Activated naive CD4-positive, alpha-beta T cell treated with anti-CD3 and anti-CD28 coated beads, Interleukin-2, amount 10 ng/mL, durations not matched to agents 7 days and 5 days (primary cell): Measurements from ENCODE around the gene VIPR2.
"Not testable (repeated sequence)": the region's sequence is repeated elsewhere in the genome, so short reads cannot be mapped to it uniquely, and the experiment has no call there.

Experiments used
- CTCF ChIA-PET: fragments of 350-600 bp; sonication (Branson Sonifier 250); formaldehyde crosslinking; loops from one replicate; lab custom pipeline; 2021; ENCODE audit warnings: antibody characterized with exemption; lab: Charles Lee
- DNase-seq: peaks from one replicate; pipeline ENCODE4 v3.0.0-alpha.2; 2020
- H3K27ac Mint-ChIP-seq: one replicate; pipeline ENCODE4 v1.8.0; 2021; ENCODE audit warnings: mild to moderate bottlenecking, moderate library complexity, mixed read lengths
- H3K27me3 Mint-ChIP-seq: one replicate; pipeline ENCODE4 v1.8.0; 2021; ENCODE audit warnings: mild to moderate bottlenecking, mixed read lengths
- H3K36me3 Mint-ChIP-seq: one replicate; pipeline ENCODE4 v1.8.0; 2021; ENCODE audit warnings: mixed read lengths
- H3K4me1 Mint-ChIP-seq: one replicate; pipeline ENCODE4 v1.8.0; 2021; ENCODE audit warnings: mixed read lengths
- H3K4me3 Mint-ChIP-seq: one replicate; pipeline ENCODE4 v1.8.0; 2021; ENCODE audit warnings: mild to moderate bottlenecking, moderate library complexity, mixed read lengths
- H3K9me3 Mint-ChIP-seq: one replicate; pipeline ENCODE4 v1.8.0; 2021; ENCODE audit warnings: mixed read lengths

Gene VIPR2

DNA sequence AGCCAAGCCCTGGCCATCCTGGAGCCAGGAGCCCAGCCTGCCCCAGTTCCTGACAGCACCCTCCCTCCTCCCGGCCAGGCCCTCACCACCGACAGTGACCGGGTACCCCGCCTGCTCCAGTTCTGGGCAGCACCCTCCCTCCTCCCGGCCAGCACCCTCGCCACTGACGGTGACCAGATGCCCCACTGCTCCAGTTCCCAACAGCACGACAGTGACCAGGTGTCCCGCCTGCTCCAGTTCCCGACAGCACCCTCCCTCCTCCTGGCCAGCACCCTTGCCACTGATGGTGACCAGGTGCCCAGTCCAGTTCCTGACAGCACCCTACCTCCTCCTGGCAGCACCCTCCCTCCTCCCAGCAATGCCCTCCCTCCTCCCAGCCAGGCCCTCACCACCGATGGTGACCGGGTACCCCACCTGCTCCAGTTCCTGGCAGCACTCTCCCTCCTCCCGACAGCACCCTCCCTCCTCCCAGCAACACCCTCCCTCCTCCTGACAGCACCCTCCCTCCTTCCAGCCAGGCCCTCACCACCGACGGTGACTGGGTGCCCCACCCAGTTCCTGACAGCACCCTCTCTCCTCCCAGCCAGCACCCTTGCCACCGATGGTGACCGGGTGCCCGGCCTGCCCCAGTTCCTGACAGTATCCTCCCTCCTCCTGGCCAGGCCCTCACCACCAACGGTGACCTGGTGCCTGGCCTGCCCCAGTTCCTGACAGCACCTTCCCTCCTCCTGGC is 40.3 kb downstream of the VIPR2 start:
- Mint-ChIP-seq H3K9me3 (peaks cover 17% of the 10 kb centered on the region), H3K4me1 (peaks cover 7% of the 10 kb centered on the region), H3K27ac (no peak overlapping the region), H3K36me3 (peaks cover 1% of the 10 kb centered on the region), H3K4me3 (no peak overlapping the region), H3K27me3 (peaks cover 14% of the 10 kb centered on the region)
- DNase-seq: peak; percentile 12
- CTCF ChIA-PET: no interaction called here

DNA sequence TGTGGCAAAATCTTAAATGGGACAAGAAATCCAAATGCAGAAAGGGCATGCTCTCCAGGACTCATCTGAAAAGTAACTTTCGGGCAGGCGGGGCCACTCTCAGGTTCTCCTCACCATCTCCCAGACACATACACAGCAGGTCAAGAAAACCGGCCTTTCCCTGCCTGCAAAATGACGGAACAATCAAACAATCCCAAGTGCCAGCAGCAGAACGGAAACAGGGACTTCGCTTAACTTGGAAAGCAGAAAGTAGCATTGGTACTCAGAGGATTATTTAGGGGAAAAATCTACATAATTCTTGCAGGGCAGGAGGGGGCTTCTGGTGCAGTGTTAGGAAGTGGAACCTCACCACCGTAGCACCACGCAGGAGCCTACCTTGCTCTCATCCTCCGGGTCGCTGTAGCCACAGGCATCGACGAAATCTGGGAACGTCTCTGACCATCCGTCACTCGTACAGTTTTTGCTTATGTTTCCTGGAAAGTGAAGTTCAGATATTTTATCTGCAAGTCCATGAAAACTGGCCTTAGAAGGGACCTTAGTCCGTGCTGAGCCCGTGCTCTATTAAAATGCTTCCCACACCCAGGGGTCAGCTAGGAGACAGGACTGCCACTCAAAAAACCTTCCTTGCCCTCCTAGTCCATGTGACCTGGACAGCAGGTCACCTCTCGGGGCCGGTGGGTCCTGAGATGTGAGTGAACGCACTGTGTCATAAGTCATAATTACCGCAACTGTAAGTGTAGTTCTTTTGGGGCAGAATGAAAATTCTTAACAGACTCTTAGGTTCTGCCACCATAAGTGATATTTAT is 41.1 kb downstream of the VIPR2 start:
- no peak for DNase-seq
- CTCF ChIA-PET: no interaction called here
- H3K9me3 Mint-ChIP-seq: peaks cover 17% of the 10 kb centered on the region
- peaks cover 1% of the 10 kb centered on the region for H3K36me3 Mint-ChIP-seq
- peaks cover 7% of the 10 kb centered on the region for H3K27me3 Mint-ChIP-seq
- no peak overlapping the region for H3K27ac Mint-ChIP-seq
- peaks cover 7% of the 10 kb centered on the region for H3K4me1 Mint-ChIP-seq
- H3K4me3 Mint-ChIP-seq: no peak overlapping the region

DNA sequence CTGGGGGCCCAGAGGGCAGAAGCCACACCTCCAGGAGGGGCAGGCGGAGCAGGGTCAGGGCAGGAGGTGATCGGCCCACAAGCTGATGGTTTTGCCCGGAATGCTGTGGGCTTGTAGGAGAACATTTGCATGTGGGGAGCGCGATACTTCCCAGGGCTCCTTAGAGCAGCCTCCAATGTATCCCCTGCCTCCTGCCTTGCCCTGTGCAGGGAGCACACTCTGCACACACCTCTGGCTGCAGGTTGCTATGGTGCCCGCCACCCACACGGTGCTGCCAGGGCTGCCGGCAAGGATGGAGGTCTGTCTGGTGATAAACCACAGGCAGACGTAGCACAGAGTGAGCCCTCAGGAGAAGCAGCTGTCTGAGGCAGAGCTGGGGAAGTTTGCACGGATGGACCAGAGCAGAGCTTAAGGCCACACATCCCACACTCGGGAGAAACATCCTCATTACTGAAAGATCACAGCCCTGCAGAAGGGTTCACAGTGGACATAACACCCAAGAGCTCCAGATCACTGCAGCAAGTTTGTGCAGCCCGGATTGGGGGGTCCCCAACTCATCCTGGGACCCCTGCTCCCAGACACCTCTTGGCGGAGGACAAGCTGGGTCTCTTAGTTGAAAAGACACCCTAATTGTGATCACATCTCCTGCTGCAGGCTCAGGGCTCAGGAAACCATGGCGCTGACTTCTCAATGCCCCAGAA is 41.8 kb downstream of the VIPR2 start:
- Mint-ChIP-seq H3K27ac (no peak overlapping the region), H3K36me3 (peaks cover 1% of the 10 kb centered on the region), H3K9me3 (peaks cover 17% of the 10 kb centered on the region), H3K27me3 (peaks cover 7% of the 10 kb centered on the region), H3K4me1 (peaks cover 7% of the 10 kb centered on the region), H3K4me3 (no peak overlapping the region)
- peak; percentile 16 for DNase-seq
- CTCF ChIA-PET: no interaction called here

DNA sequence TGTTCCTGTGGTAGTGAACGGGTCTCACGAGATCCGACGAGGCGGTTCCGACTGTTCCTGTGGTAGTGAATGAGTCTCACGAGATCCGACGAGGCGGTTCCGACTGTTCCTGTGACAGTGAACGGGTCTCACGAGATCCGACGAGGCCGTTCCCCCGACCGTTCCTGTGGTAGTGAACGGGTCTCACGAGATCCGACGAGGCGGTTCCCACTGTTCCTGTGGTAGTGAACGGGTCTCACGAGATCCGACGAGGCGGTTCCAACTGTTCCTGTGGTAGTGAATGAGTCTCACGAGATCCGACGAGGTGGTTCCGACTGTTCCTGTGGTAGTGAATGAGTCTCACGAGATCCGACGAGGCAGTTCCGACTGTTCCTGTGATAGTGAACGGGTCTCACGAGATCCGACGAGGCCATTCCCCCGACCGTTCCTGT is 43.0 kb downstream of the VIPR2 start:
- H3K4me3 Mint-ChIP-seq, H3K36me3 Mint-ChIP-seq, H3K27me3 Mint-ChIP-seq, CTCF ChIA-PET, DNase-seq, H3K4me1 Mint-ChIP-seq, H3K27ac Mint-ChIP-seq: not testable (repeated sequence)
- peaks cover 17% of the 10 kb centered on the region for H3K9me3 Mint-ChIP-seq

DNA sequence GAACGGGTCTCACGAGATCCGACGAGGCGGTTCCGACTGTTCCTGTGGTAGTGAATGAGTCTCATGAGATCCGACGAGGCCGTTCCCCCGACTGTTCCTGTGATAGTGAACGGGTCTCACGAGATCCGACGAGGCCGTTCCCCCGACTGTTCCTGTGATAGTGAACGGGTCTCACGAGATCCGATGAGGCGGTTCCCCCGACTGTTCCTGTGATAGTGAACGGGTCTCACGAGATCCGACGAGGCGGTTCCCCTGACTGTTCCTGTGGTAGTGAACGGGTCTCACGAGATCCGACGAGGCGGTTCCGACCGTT is 43.6 kb downstream of the VIPR2 start:
- H3K9me3 Mint-ChIP-seq: peaks cover 17% of the 10 kb centered on the region
- H3K4me3 Mint-ChIP-seq, H3K27ac Mint-ChIP-seq, DNase-seq, H3K36me3 Mint-ChIP-seq, H3K27me3 Mint-ChIP-seq, H3K4me1 Mint-ChIP-seq, CTCF ChIA-PET: not testable (repeated sequence)

DNA sequence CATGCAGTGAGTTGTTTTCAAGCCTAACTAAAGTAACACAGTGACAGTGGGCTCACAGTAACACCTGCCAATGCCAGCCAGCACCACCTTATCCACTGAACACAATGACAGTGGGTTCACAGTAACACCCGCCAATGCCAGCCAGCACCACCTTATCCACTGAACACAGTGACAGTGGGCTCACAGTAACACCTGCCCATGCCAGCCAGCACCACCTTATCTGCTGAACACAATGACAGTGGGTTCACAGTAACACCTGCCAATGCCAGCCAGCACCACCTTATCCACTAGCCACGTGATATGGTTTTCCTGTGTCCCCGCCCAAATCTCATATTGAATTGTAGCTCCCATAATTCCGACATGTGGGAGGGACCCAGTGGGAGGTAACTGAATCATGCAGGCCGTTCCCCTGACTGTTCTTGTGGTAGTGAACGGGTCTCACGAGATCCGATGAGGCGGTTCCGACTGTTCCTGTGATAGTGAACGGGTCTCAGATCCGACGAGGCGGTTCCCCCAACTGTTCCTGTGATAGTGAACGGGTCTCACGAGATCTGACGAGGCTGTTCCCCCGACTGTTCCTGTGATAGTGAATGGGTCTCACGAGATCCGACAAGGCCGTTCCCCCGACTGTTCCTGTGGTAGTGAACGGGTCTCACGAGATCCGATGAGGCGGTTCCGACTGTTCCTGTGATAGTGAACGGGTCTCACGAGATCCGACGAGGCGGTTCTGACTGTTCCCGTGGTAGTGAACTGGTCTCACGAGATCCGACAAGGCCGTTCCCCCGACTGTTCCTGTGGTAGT is 44.2 kb downstream of the VIPR2 start:
- H3K4me3 Mint-ChIP-seq, H3K27ac Mint-ChIP-seq, H3K4me1 Mint-ChIP-seq, DNase-seq, H3K36me3 Mint-ChIP-seq, CTCF ChIA-PET, H3K27me3 Mint-ChIP-seq: not testable (repeated sequence)
- peaks cover 17% of the 10 kb centered on the region for H3K9me3 Mint-ChIP-seq

DNA sequence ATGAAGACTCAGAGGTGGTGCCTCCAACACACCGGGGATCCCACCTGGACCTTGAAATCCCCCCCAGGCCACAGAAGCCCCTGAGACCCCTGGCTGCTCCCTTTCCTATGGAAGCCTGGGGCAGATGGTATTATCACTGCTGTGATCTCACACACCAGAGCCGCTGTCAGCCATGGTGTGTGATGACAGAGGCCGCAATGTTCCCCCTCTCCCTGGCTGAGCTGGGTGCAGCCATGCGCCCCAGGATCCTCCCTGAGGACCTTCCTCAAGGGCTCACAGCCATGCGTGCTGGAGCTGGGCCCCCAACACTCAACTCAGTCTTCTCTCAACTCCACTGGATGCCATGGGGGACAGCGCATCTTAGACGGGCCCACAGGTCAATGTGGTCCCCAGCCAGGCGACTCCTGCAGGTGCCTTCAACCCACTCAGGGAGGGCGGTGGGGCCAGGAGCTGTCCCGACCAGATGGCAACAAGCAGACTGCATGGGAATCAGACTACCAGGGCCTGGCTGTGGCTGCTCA is 44.9 kb downstream of the VIPR2 start:
- peaks cover 7% of the 10 kb centered on the region for H3K4me1 Mint-ChIP-seq
- no peak overlapping the region for H3K4me3 Mint-ChIP-seq
- H3K27ac Mint-ChIP-seq: no peak overlapping the region
- peaks cover 17% of the 10 kb centered on the region for H3K9me3 Mint-ChIP-seq
- peaks cover 1% of the 10 kb centered on the region for H3K36me3 Mint-ChIP-seq
- DNase-seq: no peak
- H3K27me3 Mint-ChIP-seq: no peaks in the 10 kb centered on the region
- CTCF ChIA-PET: no interaction called here

DNA sequence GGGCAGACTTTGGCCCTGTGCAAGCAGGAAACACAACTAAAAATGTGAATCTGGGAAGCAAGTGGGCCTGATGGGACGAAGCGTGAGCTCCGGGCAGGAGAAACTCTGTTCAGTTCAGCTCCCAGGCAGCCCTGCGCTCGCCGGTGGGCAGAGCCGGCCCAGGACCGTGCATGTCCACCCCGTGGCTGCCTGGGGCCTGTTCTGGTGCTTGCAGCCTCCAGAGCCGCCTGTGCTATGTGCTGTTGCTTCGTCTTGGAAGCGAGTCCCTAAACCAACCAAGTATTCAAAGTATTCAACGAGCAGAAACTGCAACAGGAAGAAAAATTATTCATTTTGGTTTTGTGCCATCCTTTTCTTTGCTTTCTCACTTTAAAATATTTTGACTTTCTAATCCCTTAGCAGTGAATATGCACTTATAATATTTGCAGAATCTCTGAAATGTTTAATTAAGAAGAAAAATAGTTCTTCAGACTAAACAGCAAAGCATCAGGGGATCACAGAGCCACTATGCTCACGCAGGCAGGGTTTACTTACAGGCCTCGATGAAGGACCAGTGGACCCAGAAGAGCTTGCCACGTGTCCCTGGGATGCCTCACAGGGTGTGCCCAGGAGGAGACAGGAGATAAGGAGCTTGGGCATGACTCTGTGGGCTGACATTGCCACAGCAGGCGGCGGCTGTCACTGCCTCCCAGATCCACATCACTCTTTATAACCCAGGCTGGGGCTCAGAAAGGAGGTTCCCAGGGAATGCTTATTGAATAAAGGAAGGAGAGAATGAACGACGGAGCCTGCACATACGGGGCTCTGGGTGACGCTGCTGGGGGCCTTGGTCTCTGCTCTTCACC is 45.6 kb downstream of the VIPR2 start:
- Mint-ChIP-seq H3K4me1 (peaks cover 12% of the 10 kb centered on the region), H3K27me3 (no peaks in the 10 kb centered on the region), H3K27ac (no peak overlapping the region), H3K4me3 (no peak overlapping the region), H3K36me3 (peaks cover 1% of the 10 kb centered on the region), H3K9me3 (peaks cover 17% of the 10 kb centered on the region)
- CTCF ChIA-PET: no interaction called here
- no peak for DNase-seq

DNA sequence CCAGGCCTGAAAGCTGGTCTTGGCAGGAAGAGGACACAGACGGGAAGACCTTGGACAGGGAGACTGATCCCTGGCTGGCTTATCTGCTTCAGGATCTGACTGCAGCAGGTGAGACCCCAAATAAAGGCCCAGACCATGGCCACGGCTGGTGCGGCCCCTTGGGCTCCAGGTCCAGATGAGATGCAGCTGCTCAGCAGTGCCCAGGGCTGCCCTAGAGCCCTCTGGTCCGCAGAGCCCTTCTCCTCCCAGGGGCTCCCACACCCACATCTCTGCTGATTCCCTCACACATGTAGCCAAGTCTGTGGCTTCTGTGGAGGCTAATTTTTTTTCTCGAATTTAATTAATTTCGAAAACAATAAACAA is 46.3 kb downstream of the VIPR2 start:
- H3K4me1 Mint-ChIP-seq: peaks cover 14% of the 10 kb centered on the region
- H3K27me3 Mint-ChIP-seq: no peaks in the 10 kb centered on the region
- peaks cover 17% of the 10 kb centered on the region for H3K9me3 Mint-ChIP-seq
- H3K36me3 Mint-ChIP-seq: peaks cover 1% of the 10 kb centered on the region
- DNase-seq: no peak
- CTCF ChIA-PET: no interaction called here
- no peak overlapping the region for H3K4me3 Mint-ChIP-seq
- H3K27ac Mint-ChIP-seq: no peak overlapping the region

DNA sequence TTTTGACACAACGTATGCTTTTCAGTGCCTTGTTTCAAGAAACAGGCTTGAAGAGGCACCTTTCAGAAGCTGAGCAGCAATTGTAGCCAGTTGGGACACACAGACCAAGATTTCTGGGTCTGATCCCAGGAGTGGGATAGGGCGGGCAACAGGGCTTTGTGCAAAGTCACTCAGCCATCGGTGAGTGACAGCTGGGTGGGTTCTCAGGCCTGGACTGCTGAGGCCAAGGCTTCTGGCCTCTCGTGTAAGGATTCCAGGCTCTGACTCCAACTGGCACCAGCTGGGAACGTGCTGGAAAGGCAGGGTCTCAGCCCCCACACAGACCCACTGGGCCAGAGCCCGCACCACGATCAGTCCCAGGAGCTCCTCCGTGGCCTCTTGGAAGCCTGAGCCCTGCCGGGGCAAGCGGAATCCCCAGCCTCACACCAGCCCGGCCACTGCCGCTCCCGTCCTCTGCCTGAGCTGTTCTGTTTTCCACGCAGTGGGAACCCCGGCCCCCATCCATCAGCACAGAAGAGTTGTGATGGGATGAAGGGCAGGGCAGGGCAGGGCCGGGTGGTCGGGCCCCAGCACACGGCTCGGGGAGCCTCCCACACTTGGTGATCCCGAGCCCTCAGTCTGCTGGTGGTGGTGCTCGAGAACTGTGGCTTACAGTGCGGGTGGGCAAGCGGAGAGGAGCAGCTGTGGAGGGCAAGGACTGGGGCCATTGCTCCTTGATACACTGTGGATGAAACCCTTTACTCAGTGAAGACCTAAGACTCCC is 46.8 kb downstream of the VIPR2 start:
- H3K27ac Mint-ChIP-seq: no peak overlapping the region
- DNase-seq: peak; percentile 11
- peaks cover 18% of the 10 kb centered on the region for H3K4me1 Mint-ChIP-seq
- peaks cover 17% of the 10 kb centered on the region for H3K9me3 Mint-ChIP-seq
- CTCF ChIA-PET: no interaction called here
- H3K4me3 Mint-ChIP-seq: no peak overlapping the region
- peaks cover 1% of the 10 kb centered on the region for H3K36me3 Mint-ChIP-seq
- no peaks in the 10 kb centered on the region for H3K27me3 Mint-ChIP-seq

DNA sequence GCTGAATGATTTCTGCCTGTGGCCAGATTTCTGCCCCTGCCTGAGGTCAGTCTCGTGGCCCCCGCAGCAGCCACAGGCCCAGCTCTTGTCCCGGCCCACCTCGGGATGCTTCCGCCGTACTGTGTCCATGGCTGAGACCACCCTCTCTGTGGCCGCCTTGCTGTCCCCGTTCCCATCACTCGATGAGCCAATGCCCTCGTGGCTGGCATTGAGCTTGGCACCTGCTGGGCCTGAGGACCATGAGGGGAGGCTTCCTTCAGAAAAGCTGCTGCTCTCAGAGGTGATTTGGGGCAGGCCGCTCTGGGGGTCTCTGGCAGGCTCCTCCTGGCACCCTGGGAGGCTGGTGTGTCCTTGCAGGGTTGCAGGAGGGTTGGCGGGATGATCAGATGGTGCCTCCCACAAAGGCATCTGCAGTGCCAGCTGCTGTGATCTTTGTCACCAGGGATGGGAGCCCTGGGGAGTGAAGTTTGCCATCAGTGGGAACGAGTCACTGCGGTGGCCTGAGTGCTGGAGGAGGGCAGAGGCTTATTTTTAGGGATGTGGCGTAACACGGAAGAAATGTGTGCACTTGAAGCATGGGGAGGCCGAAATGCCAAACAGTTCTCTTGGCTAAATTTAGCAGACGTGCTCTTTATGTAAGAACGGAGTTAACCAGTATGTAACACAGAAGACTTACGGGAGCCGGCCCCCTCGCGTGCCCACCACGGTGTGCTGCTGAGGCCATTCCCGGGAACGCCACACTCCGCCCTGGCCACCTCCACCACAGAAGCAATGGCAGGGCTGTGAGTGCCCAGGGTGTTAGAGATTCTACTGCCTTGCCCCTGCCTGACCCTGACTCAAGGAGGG is 47.7 kb downstream of the VIPR2 start:
- Mint-ChIP-seq H3K27me3 (no peaks in the 10 kb centered on the region), H3K4me1 (peaks cover 18% of the 10 kb centered on the region), H3K36me3 (peaks cover 1% of the 10 kb centered on the region), H3K27ac (no peak overlapping the region), H3K4me3 (no peak overlapping the region), H3K9me3 (peaks cover 13% of the 10 kb centered on the region)
- DNase-seq: no peak
- CTCF ChIA-PET: no interaction called here

DNA sequence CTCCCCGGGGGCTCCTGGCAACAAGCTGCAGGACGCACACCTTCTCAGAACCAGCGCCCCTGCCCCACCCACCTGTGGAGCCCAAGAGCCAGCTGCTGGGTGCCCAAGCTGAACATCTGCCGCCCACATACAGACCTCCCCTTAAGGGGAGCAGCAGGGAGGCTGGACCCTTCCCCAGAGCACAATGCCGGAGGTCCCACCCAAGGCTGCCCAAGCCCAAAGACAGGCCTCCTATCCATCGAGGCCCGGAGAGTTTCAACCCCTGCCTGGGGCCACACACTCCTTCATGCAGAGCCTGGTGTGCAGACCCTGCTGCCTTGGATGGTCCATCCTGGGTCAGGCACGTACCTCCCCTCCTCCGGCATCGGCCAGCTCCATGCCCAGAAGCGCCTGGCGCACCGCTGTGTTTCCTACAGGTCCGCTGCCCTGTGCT is 48.7 kb downstream of the VIPR2 start:
- Mint-ChIP-seq H3K4me1 (peaks cover 18% of the 10 kb centered on the region), H3K27me3 (no peaks in the 10 kb centered on the region), H3K36me3 (peaks cover under 1% of the 10 kb centered on the region), H3K4me3 (no peak overlapping the region), H3K9me3 (peaks cover 6% of the 10 kb centered on the region), H3K27ac (no peak overlapping the region)
- DNase-seq: peak; percentile 11
- CTCF ChIA-PET: no interaction called here
